ENCODE measurements around the gene CLTB. TPM values are rescaled to one million over a fixed set of nuclear protein-coding genes. Genes with fewer than 3 reads are reported as not detected.
A peak's percentile ranks its signal among the peaks of the same experiment; 100 is the strongest.

Gene CLTB
- polyA plus RNA-seq, 1 of the 3 experiments (the other 2 are of a cell fraction), result 91.2 TPM

DNA sequence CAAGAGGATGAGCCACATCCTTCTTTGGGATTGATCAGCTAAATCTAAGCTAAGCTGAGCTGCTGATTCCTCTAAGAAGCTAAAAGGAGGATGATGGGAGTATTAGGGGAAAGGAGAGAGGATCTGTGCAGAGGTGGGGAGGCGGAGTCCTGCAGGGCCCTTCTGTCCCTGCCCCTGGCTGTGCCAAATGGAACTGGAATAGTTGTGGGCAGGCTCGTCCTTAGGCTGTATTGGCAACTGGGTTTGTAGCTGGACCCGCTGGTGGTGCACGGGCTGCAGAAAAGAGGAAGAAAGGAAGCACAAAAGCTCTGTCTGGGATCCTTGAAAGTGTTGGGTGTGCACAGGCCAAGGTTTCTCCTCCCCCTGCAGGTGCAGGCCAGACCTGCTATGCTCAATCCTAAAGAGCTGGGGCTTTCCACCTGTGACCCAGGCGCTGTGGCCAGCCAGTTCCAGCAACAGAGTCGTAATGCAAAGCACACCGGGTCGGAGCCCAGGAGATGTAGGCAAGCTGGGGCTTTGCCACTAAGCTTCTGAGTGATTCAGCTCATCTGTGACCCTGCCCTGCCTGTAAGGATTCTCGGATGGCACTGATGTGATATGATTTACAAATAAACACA, 9.8 kb downstream of the CLTB start:
- Histone ChIP-seq H3K79me2 (ENCODE audit: insufficient read depth) (peaks cover 3% of the 10 kb centered on the region; the same call in 1 of the 2 replicates), H3K9ac (no peak overlapping the region), H3K9me3 (no peaks in the 10 kb centered on the region), H3F3A (replicated peaks; ENCODE audit: insufficient read depth) (no peaks in the 10 kb centered on the region), H3K4me3 (ENCODE audit: low read depth in 2 of 2, low read length in 1 of 2) (no peak overlapping the region), H4K20me1 (ENCODE audit: insufficient read depth) (no peaks in the 10 kb centered on the region), H3K4me2 (no peak overlapping the region), H2AFZ (ENCODE audit: low read depth) (no peak overlapping the region), H3K27me3 (ENCODE audit: insufficient read depth) (no peaks in the 10 kb centered on the region), H3K27ac (ENCODE audit: low read depth in 2 of 2, low read length in 1 of 2) (no peak overlapping the region), H3K36me3 (replicated peaks in 1 of 2; ENCODE audit: control insufficient read depth in 1 of 2, insufficient read depth in 2 of 2, low read length in 1 of 2) (peaks cover 0 to 9% of the 10 kb centered on the region in 2 experiments), H3K4me1 (ENCODE audit: control insufficient read depth in 1 of 2, insufficient read depth in 2 of 2, low read depth in 1 of 2, low read length in 1 of 2) (no peaks in the 10 kb centered on the region), H3K9me2 (no peaks in the 10 kb centered on the region)
- ChIA-PET CTCF (interaction anchor here (1.0 to 2.1 kb wide), 3 partner anchors 9 to 676 kb away, joined by 3 to 11 read pairs (median 6); partner anchors contain the start of gene CLTB), POLR2A (interaction anchor here (1.2 kb wide), 1 partner anchor 15 kb away, joined by 6 read pairs; no protein-coding TSS in a partner anchor)
- WGBS (ENCODE audit: low lambda C conversion rate), result 90% methylated on average over 9 of the region's 9 CpGs
- peak; percentile 3 for DNase-seq
- no peak for TF ChIP-seq RXRA (IDR thresholded peaks at IDR 0.05; ENCODE audit: borderline replicate concordance, low read depth)
- TF ChIP-seq TEAD4 (IDR thresholded peaks at IDR 0.05; ENCODE audit: borderline replicate concordance, insufficient read depth), result no peak
- no peak for TF ChIP-seq JUND (IDR thresholded peaks at IDR 0.05)
- no peak for TF ChIP-seq USF1 (IDR thresholded peaks at IDR 0.05; ENCODE audit: borderline replicate concordance, low read depth)
- no peak for TF ChIP-seq RAD21 (IDR thresholded peaks at IDR 0.05; ENCODE audit: low read length)
- TF ChIP-seq TCF12 (IDR thresholded peaks at IDR 0.05), result no peak
- TF ChIP-seq, protein P1, sequence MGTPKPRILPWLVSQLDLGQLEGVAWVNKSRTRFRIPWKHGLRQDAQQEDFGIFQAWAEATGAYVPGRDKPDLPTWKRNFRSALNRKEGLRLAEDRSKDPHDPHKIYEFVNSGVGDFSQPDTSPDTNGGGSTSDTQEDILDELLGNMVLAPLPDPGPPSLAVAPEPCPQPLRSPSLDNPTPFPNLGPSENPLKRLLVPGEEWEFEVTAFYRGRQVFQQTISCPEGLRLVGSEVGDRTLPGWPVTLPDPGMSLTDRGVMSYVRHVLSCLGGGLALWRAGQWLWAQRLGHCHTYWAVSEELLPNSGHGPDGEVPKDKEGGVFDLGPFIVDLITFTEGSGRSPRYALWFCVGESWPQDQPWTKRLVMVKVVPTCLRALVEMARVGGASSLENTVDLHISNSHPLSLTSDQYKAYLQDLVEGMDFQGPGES (IDR thresholded peaks at IDR 0.05; ENCODE audit: low read depth, low read length), result no peak
- TF ChIP-seq GATA2 (CRISPR knock-in tag; IDR thresholded peaks at IDR 0.05), result no peak
- no peak for TF ChIP-seq FOXM1 (IDR thresholded peaks at IDR 0.05; ENCODE audit: low read depth)
- TF ChIP-seq, protein P2, sequence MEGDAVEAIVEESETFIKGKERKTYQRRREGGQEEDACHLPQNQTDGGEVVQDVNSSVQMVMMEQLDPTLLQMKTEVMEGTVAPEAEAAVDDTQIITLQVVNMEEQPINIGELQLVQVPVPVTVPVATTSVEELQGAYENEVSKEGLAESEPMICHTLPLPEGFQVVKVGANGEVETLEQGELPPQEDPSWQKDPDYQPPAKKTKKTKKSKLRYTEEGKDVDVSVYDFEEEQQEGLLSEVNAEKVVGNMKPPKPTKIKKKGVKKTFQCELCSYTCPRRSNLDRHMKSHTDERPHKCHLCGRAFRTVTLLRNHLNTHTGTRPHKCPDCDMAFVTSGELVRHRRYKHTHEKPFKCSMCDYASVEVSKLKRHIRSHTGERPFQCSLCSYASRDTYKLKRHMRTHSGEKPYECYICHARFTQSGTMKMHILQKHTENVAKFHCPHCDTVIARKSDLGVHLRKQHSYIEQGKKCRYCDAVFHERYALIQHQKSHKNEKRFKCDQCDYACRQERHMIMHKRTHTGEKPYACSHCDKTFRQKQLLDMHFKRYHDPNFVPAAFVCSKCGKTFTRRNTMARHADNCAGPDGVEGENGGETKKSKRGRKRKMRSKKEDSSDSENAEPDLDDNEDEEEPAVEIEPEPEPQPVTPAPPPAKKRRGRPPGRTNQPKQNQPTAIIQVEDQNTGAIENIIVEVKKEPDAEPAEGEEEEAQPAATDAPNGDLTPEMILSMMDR (IDR thresholded peaks at IDR 0.05), result no peak
- TF ChIP-seq CHD2 (IDR thresholded peaks at IDR 0.05; ENCODE audit: low read length, partially characterized antibody), result no peak
- TF ChIP-seq MXI1 (IDR thresholded peaks at IDR 0.05; ENCODE audit: low read depth, low read length), result no peak
- TF ChIP-seq, protein P3, sequence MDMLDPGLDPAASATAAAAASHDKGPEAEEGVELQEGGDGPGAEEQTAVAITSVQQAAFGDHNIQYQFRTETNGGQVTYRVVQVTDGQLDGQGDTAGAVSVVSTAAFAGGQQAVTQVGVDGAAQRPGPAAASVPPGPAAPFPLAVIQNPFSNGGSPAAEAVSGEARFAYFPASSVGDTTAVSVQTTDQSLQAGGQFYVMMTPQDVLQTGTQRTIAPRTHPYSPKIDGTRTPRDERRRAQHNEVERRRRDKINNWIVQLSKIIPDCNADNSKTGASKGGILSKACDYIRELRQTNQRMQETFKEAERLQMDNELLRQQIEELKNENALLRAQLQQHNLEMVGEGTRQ (IDR thresholded peaks at IDR 0.05; ENCODE audit: borderline replicate concordance, low read depth, low read length), result no peak
- TF ChIP-seq, protein P4, sequence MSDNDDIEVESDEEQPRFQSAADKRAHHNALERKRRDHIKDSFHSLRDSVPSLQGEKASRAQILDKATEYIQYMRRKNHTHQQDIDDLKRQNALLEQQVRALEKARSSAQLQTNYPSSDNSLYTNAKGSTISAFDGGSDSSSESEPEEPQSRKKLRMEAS (IDR thresholded peaks at IDR 0.05; ENCODE audit: low read depth), result no peak
- no peak for TF ChIP-seq PBX3 (IDR thresholded peaks at IDR 0.05)
- TF ChIP-seq EZH2phosphoT487 (IDR thresholded peaks at IDR 0.05; ENCODE audit: borderline replicate concordance, low read depth), result no peak
- no peak for TF ChIP-seq REST (IDR thresholded peaks at IDR 0.05; ENCODE audit: low read depth, low read length)
- TF ChIP-seq EP300 (IDR thresholded peaks at IDR 0.05; ENCODE audit: borderline replicate concordance in 1 of 2, low read depth in 1 of 2, low read length in 1 of 2), result no peak
